ENCODE results near the gene SLC35G3.
"Not testable (repeated sequence)": the region's sequence is repeated elsewhere in the genome, so short reads cannot be mapped to it uniquely, and the experiment has no call there.

- TF ChIP-seq CTCF, POLR2A (IDR thresholded peaks at IDR 0.05): not testable (repeated sequence)
These were observed 21.9 kb downstream of the SLC35G3 start for GRCh38 chr17:35172321-35172720.

Data from lower leg skin (tissue), 3 donors.